NCI-H1436 treated with DMSO at 0.1 percent for 48 hours (cell line): Measurements from ENCODE around the gene MAGI1.

Source experiments
- DNase-seq: peaks from one replicate; lab custom pipeline; 2025; lab: John Stamatoyannopoulos, UW

The MAGI1 gene

GRCh38 chr3:65350801-65351476, 687.8 kb downstream of the MAGI1 start:
- no peak for DNase-seq

- no peak for DNase-seq
Observed at GRCh38 chr3:65348398-65348995, 690.2 kb downstream of the MAGI1 start.

GRCh38 chr3:65347166-65347565, 691.6 kb downstream of the MAGI1 start:
- no peak for DNase-seq

GRCh38 chr3:65344846-65345245, 693.9 kb downstream of the MAGI1 start:
- DNase-seq, result no peak

- no peak for DNase-seq
Observed at GRCh38 chr3:65344444-65344843, 694.3 kb downstream of the MAGI1 start.

GRCh38 chr3:65343736-65344135, 695.0 kb downstream of the MAGI1 start:
- DNase-seq, result no peak

GRCh38 chr3:65343026-65343425, 695.7 kb downstream of the MAGI1 start:
- no peak for DNase-seq

GRCh38 chr3:65342084-65342683, 696.5 kb downstream of the MAGI1 start:
- no peak for DNase-seq

- no peak for DNase-seq
Observed at GRCh38 chr3:65339192-65339740, 699.5 kb downstream of the MAGI1 start.

- no peak for DNase-seq
Observed at GRCh38 chr3:65338571-65338970, 700.1 kb downstream of the MAGI1 start.

GRCh38 chr3:65335587-65335986, 703.1 kb downstream of the MAGI1 start:
- DNase-seq, result no peak

GRCh38 chr3:65334045-65334665, 704.6 kb downstream of the MAGI1 start:
- no peak for DNase-seq

- DNase-seq, result no peak
Observed at GRCh38 chr3:65331730-65332129, 707.0 kb downstream of the MAGI1 start.

GRCh38 chr3:65330072-65330471, 708.6 kb downstream of the MAGI1 start:
- DNase-seq, result no peak

GRCh38 chr3:65328148-65328547, 710.6 kb downstream of the MAGI1 start:
- no peak for DNase-seq

GRCh38 chr3:65326574-65326973, 712.1 kb downstream of the MAGI1 start:
- no peak for DNase-seq

- no peak for DNase-seq
Observed at GRCh38 chr3:65322910-65323309, 715.8 kb downstream of the MAGI1 start.

- no peak for DNase-seq
Observed at GRCh38 chr3:65318231-65318630, 720.5 kb downstream of the MAGI1 start.

- DNase-seq, result no peak
Observed at GRCh38 chr3:65314916-65315315, 723.8 kb downstream of the MAGI1 start.

GRCh38 chr3:65314269-65314668, 724.4 kb downstream of the MAGI1 start:
- no peak for DNase-seq

GRCh38 chr3:65313666-65314065, 725.1 kb downstream of the MAGI1 start:
- no peak for DNase-seq

GRCh38 chr3:65305836-65306235, 732.9 kb downstream of the MAGI1 start:
- DNase-seq, result no peak
